Stimulated activated CD4-positive, alpha-beta T cell treated with anti-CD3 and anti-CD28 coated beads, Interleukin-2, amount 100 ng/mL, for 24 hours (primary cell): ENCODE data around the gene PRDM15.

Experiments
- DNase-seq, 2 donors: peaks; one replicate each; pipeline ENCODE4 v3.0.0-alpha.2; 2020

Gene PRDM15, protein sequence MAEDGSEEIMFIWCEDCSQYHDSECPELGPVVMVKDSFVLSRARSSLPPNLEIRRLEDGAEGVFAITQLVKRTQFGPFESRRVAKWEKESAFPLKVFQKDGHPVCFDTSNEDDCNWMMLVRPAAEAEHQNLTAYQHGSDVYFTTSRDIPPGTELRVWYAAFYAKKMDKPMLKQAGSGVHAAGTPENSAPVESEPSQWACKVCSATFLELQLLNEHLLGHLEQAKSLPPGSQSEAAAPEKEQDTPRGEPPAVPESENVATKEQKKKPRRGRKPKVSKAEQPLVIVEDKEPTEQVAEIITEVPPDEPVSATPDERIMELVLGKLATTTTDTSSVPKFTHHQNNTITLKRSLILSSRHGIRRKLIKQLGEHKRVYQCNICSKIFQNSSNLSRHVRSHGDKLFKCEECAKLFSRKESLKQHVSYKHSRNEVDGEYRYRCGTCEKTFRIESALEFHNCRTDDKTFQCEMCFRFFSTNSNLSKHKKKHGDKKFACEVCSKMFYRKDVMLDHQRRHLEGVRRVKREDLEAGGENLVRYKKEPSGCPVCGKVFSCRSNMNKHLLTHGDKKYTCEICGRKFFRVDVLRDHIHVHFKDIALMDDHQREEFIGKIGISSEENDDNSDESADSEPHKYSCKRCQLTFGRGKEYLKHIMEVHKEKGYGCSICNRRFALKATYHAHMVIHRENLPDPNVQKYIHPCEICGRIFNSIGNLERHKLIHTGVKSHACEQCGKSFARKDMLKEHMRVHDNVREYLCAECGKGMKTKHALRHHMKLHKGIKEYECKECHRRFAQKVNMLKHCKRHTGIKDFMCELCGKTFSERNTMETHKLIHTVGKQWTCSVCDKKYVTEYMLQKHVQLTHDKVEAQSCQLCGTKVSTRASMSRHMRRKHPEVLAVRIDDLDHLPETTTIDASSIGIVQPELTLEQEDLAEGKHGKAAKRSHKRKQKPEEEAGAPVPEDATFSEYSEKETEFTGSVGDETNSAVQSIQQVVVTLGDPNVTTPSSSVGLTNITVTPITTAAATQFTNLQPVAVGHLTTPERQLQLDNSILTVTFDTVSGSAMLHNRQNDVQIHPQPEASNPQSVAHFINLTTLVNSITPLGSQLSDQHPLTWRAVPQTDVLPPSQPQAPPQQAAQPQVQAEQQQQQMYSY

DNA sequence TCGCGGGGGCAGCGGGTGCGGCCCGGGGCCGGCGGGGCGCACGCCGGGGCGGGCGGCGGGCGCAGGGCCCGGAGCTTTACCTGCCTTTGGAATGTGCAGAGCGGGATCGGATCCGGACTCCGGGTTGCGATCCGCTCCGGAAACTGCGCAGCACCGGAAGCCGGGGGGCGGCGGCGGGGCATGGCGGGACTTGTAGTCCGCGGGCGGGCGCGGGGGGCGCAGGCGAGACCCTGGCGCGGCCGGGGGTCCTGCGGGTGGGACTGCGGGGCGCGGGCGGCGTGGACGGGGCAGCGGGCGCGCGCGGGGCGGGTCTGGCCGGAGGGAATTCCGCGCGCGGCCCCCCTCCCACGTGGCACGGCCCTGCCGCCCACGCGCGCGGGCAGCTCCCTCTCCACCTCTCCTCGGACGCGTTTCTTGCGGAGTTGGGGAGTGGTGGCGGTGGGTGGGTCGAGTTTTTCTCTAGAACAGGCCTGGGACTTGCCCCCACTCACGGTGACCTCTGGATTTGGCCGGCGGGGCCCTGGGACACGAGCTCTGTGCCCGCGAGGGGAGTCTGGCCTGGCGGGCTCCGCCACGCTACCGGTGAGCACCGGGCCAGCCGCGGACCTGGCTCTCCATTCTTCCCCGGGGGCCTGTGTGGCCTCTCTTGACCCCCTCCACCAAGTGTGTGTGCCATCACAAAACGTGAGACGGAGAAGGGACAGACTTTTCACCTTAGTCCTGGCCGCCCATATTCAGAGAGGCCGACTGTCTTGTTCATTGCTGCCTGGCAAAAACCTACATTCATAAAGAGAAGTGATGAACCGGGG is at the start of gene PRDM15:
Gene PRDM15, minus strand, starts transcription at position 155 of the 809 bp plus-strand sequence. CDS start 18,981 bp downstream, outside the sequence.
- peak; percentile 88 to 89 for DNase-seq

DNA sequence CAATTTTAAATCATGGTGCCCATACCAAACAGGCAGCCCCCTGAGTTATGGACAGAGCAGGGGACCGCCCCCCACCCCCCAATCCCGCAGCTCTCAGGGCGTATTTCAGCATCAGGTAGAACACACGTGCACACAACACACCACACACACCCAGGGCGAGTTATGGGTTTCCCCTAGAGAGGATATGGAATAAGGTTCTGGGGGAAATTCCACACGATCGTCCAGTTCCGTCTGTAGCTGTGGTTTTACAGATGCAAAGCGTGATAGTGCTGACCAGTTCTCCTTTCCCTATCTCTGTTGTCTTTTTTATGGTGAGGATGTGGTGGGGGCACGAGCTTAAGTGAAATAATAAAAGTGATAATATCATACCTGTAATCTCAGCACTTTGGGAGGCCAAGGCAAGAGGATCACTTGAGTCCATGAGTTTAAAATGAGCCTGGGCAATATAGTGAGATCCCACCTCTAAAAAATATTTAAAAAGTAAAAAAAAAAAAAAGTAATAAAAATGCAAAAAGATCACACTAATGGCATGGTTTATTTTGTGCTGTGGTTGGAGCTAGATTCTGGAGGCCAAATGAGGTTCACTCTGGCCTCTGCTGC is 49.6 kb upstream of the PRDM15 start:
- DNase-seq = no peak

DNA sequence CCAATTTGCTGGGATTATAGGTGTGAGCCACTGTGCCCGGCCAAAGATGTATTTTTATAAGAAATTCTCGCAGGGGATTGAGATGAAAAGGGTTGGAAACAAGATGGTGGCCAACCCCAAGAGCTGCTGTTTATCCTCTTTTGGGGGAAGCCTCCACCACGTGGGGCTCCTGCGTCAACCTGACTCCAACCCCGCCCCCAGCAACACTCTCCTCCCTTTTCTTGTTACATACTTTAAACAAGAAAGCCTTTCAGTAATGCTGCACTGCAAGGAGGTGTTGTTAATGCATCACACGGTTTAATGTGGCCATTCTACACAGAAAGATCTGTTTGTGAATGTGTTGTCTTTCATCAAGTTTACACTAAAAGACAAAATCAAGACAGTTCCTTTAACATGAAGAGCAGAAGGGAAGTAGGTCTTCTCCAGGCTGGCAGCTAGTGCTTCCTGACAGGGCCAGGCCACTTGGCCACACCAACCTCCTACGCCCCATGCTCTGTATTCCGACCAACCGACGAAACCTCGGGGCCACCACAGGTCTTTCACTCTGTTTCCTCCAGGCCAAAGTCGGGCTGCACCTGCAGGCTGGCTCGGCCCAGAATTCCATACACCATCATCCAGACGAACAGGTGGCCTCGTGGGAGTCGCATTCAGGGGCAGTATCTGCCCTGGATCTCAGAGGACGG is 48.7 kb upstream of the PRDM15 start:
- peak in 1 of 2 donors; percentile 19 for DNase-seq

DNA sequence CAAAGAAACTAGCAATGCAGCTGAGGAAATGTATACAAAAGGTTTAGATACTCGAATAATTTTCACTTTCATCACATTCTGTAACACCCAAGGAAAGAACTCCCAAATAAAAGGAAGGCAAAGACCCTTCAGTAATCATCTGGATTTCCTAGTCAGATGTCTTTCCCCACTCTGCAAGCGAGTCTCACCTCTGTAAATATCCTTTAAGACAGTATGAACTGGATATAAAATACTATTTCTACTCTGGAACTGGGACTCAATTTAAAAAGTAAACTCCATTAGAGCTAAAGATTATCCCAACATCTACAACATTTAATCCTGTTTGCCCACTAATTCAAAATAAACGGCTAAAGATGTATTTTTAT is 47.6 kb upstream of the PRDM15 start:
- DNase-seq = no peak

DNA sequence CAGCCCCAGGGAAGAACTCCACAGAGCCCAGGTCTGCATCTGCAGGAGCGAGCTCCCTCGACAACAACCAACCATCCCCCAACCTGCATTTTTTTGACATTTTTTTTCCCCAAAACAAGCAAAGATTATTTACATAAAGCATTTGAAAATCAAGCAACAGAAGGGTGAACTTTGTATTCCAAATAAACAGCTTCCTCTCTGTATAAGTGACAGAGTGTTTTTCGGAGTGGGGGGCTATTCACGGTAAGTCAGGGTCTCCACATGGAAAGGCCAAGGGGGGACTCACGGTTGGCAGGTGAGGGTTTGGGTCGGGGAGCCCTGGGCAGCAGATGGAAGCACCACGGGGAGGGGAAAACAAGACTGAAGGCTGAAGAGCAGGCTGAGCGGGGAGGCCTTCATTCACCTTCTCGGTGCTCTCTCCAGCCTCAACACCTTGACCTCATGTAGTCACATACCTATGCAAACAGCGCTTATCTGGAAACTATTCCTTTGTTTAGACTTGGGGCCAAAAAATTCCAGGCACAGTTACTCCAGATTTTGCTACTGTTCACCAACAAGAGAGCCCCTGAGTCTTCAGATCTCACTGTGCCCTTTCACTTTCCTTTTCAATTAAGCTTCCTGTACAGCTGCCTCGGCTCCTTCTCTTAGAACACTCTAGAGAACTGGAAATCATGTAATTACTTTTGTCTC is 47.1 kb upstream of the PRDM15 start:
- DNase-seq = peak; percentile 13 to 32

DNA sequence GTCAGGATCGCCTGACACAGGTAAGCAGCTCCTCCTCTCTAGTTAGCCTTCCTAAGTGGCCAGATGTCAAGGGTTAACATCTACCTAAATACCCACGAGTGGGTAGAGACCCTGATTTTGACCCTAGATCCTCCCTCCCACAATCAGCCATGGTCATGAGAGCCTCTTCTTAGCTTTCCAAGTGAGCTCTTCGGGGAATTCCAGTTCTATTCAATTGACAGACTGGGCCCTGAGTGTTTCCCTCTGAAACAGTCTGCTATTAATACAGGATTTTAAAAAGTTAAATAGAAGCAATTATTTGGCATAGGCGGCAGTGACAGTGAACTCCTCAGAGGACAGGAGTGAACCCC is 46.6 kb upstream of the PRDM15 start:
- no peak for DNase-seq

DNA sequence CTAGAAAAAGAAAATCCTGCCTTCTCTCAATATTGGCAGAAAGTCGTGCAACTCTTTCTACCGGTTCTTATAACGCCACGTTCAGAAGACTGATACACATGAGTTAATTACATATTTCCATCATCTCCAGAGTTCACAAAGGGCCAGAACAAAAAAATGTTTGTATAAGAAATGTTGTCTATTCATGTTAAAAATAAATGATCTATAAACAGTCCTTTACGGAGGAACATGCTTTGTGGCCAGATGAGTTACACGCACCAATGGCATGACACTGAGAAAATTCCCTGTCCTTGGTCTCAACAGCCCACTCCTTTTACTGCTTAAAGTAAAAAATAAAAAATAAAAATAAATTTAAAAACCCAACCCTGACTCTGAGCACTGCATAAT is 45.2 kb upstream of the PRDM15 start:
- DNase-seq = no peak

DNA sequence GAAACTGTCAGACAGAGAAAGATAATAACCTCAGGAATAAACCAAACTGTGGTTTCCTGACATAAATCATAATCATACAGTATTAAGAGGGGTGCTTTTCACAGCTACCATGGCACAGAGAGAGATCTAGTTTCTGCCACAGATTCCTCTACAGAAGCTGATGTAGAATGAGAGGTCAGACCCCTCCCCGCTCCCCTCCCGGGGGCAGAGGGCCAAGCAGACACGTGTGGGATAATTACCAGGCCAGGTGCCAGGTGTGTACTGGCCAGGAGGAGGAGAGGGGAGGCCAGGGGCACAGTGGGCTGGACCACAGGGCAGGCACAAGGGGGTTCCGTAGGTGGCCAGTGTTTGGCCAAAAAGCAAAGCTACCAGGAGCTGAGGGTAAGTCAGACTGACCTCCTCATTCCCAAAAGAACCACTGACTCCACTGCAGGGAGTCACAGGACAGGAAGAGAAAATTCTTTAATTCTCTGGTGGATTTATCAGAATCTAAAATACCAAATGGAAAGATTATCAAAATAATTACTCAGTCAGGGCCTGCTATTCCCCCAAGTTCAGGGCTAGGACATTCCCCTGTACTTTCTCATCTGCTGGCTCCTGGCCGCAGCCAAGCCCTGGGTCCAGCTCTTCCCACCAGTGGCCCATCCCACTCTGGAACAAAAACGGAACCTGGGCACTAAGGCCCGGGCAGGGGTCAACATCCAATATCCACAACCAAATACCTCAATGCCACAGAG is 44.7 kb upstream of the PRDM15 start:
- no peak for DNase-seq

DNA sequence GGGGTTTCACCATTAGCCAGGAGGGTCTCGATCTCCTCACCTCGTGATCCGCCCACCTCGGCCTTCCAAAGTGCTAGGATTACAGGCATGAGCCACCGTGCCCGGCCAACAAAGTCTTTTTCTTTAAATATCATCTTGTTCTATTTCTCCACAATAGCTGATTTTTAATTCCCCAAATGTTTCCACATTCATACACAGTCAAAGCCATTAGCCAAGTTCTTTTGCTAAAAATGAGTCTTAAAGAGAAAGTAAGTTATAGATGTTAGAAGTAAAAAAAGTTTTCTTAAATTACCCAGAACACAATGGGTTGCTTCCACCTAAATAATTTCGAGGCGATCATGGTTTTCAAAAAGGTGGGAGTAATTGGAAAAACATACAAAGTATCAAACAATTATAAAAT is 44.0 kb upstream of the PRDM15 start:
- no peak for DNase-seq

DNA sequence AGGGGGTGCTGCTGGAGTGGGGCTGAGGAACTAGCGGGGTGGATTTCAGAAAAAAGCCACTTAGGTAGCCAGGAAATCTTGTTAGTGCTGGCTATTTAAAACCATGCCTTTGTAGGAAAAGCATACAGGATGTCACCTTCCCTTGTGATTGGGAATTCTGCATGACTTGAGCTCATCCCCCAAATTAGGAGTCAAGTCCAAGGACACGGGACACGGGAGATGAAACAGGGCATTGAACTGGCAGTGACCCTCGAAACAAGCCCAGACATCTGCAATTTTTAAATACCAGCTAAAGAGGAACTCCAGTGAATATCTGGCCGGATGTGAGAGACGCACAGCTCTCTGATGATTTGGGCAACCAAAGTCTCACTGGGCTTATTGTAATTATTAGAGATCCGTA is 41.9 kb upstream of the PRDM15 start:
- no peak for DNase-seq

DNA sequence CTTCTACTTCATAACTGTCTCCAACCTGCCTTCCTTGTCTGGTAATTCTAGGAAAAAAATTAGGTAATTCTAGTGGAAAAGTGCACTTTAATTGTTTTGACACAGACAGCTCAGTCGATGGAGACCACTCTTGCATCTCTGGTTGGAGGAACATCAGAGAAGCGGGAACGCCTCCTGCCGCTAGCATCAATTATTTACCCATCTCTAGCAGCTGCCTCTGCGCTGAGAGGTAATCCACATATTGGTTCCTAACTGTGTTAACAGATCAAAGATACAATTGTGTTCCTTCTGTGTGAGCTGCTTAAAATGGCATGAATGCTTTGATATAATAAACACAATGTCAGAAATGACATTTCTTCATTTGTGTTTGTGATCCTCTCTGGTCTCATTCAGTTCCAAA is 41.3 kb upstream of the PRDM15 start:
- DNase-seq = no peak

DNA sequence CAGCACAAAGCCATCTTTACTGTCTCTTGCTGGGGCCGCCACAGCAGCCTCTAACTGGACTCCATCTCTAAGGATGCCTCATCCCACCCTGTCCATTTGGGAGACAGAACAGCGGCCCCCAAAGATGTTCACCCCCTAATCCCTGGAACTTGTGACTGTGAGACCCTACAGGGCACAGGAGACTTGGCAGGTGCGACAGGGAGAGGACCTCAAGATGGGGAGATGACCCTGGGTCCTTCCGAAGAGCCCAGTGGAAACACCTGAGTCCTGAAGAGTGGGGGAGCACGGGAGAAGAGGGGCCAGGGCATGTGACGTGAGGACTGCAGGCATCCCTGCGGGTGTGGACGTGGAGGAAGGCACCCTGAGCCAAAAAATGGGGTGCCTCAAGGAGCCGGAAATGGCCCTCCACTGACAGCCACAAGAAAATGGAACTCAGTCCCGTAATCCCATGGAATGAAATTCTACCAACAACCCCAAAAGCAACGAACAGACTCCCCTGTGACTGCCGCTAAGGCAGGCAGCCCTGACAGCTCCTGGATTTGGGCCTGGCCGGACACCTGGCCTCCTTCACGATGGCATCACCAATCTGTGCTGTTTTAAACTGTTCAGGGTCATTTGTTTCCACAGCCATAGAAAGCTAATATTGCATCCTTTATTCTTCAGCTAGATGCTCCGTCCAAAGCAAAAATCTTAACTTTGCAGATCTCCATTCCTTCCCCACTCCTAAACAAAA is 40.7 kb upstream of the PRDM15 start:
- DNase-seq = no peak

DNA sequence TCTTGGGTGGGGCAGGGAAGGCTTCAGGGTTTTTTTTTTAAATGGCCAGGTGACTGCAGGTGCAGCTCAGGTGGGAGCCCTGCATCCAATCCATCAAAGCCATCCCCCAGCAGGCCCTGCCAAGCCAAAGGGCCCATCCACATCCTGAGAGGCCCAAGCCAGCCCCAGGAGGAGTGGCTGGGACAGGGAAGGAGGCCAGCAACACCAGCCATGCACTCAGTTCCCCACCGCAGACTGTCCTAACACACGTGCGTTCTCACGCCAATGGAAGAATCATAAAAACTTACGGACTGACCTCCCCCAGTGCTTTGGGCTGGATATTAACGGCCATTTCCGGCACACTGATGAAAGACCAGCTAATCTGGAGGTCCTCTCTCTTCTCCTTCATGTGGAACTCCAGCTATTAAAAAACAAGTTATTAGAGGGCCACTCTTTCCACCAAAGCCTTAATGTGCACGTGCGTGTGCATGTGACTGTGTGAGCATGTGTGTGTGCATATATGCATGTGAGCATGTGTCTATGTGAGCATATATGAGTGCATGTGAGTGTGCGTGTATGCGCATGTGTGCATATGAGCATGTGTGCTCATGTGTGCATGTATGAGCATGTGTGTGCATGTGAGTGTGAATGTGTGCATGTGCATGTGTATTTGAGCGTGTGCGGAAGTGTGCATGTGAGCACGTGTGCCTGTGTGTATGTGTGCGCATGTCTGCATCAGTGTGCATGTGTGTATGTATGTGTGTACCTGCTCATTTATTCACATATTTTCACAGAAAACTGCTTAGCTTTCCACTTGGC is 39.6 kb upstream of the PRDM15 start:
- DNase-seq = no peak

DNA sequence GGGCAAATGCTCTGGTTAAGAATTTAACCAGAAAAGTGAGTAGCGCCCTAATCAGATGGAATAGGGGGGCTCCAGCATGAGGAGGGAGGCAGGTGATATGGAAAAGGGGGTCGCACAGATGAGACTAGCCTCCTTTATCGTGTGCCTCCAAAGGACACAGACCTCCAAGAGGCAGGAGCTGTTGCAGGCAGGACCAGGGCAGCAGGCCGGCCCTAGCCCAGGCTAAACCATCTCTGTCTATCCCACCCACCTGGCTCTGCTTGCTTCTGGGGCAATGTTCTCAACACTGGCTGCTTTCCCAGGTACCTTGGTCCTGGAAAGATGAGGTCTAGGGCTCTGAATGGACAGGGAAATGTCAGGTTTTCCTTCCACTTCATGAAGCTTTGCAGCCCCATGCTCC is 38.4 kb upstream of the PRDM15 start:
- no peak for DNase-seq

DNA sequence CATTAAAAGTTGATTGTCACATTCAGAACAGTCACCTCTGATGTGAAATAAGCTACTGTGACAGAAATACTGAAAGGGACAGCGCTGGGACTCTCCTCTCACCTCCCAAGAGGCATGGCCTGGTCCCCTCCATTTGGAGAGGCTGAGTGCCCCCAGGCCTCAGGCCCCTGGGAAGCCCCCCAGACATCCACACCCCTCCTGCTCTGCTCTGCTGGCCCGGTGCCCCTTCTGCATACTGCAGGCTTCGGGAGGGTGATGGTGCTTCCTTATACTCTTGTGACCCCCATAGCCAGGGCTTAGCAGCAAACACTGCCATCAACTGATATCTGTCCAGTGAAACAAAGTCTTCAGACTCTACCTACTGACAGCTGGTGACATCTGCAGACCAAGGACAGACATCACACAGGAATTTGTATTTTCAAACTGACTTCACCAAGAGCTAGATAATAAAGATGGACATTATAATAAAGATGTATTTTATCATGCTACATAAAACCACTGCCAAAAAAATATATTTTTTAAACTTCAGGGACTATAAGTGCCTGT is 37.8 kb upstream of the PRDM15 start:
- no peak for DNase-seq

DNA sequence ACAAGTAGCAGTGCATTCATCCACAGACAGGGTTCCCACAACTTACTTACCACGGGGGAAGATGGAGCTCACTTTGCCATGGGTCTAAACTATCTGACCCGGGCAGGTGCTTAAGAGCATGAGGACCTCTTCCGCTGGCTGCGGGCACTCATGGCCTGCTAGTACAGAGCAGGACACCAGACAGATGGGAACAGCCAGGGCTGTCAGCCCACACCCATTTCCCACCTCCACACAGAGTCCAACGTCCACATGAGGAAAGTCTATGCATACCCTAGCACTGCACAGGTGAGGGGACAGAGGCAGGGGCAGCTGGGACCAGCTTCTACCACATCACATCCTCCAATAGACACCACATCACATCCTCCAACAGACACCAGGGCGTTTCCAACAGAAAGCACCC is 35.8 kb upstream of the PRDM15 start:
- no peak for DNase-seq

DNA sequence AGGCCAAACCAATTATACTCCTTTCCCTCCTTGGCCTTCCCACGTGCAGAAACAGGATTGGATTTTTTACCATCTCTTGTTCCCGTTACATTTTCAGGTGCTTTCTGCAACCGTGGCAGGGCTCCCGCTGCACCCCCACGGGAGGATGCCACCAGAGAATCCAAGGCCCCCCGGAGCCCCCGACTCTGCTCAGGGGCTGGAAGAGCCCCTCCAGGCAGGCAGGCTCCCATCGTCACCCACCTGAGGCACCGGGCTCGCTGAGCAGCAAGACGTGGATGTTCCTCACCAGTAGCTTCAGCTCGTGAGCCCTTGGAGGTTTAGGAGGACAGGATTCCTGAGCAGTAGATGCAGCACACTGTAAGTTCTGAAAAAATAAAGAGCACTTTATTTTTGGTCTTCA is 35.2 kb upstream of the PRDM15 start:
- no peak for DNase-seq

DNA sequence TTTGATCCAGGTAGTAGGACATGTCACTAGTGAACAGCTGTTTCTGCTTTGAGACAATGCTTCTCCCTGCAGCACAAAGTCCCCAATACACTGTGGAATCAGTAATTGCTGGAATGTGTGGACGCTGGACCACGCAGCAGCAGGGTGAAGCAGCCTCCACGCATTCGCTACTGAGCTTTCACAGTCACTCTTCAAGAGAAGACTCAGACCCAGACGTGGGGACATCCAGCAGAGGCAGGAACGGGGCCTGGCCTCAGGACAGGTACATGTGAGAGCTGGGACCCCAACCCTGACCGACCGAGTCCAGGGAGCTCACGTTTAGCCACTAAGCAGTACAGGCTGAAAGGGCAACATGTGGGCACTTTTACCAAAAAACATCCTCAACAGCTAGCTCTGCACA is 34.1 kb upstream of the PRDM15 start:
- no peak for DNase-seq

DNA sequence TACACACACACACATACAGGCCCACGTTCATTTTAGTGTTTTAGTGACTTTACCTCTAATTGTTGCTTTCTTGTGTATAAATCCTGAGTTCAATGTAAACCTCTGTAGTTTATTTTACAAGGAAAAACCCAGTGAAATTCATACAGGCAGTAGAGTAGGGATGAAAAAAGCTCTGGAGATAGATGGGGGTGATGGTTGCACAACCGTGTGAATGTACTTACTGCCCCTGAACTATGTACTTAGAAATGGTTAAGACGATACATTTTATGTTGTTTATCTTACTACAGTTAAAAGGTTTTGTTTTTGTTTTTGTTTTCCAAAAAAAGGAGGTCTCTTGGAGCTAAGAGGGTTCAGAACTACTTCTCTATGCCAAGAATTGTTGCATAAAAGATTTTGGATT is 29.7 kb upstream of the PRDM15 start:
- DNase-seq = no peak
